Measurements from ENCODE around the gene HSPA4.
"Not testable (repeated sequence)": the region's sequence is repeated elsewhere in the genome, so short reads cannot be mapped to it uniquely, and the experiment has no call there.

The HSPA4 gene

GRCh38 chr5:133050521-133050920 is 1.3 kb upstream of the HSPA4 start:
- no peak for DNase-seq (ENCODE audit: low spot score)

- no peak for DNase-seq (ENCODE audit: low spot score)
Observed at GRCh38 chr5:133051061-133051541, 712 bp upstream of the HSPA4 start.

- peak; percentile 37 for DNase-seq (ENCODE audit: low spot score)
Observed at GRCh38 chr5:133052317-133053175, 733 bp downstream of the HSPA4 start.

GRCh38 chr5:133053448-133053847 is 1.6 kb downstream of the HSPA4 start:
- no peak for DNase-seq (ENCODE audit: low spot score)

GRCh38 chr5:133054697-133055471 is 3.1 kb downstream of the HSPA4 start:
- DNase-seq (ENCODE audit: low spot score): no peak

- DNase-seq (ENCODE audit: low spot score): no peak
Observed at GRCh38 chr5:133056891-133057290, 5.1 kb downstream of the HSPA4 start.

- no peak for DNase-seq (ENCODE audit: low spot score)
Observed at GRCh38 chr5:133059621-133060020, 7.8 kb downstream of the HSPA4 start.

GRCh38 chr5:133062276-133062675 is 10.5 kb downstream of the HSPA4 start:
- DNase-seq (ENCODE audit: low spot score): no peak

- no peak for DNase-seq (ENCODE audit: low spot score)
Observed at GRCh38 chr5:133063965-133064364, 12.2 kb downstream of the HSPA4 start.

- DNase-seq (ENCODE audit: low spot score): no peak
Observed at GRCh38 chr5:133065471-133065870, 13.7 kb downstream of the HSPA4 start.

GRCh38 chr5:133066045-133066444 is 14.2 kb downstream of the HSPA4 start:
- DNase-seq (ENCODE audit: low spot score): no peak

GRCh38 chr5:133072021-133072420 is 20.2 kb downstream of the HSPA4 start:
- DNase-seq (ENCODE audit: low spot score): no peak

- DNase-seq (ENCODE audit: low spot score): no peak
Observed at GRCh38 chr5:133075572-133076536, 24.0 kb downstream of the HSPA4 start.

GRCh38 chr5:133079048-133079447 is 27.2 kb downstream of the HSPA4 start:
- no peak for DNase-seq (ENCODE audit: low spot score)

GRCh38 chr5:133081036-133081435 is 29.2 kb downstream of the HSPA4 start:
- no peak for DNase-seq (ENCODE audit: low spot score)

GRCh38 chr5:133081703-133082102 is 29.9 kb downstream of the HSPA4 start:
- DNase-seq (ENCODE audit: low spot score): no peak

- no peak for DNase-seq (ENCODE audit: low spot score)
Observed at GRCh38 chr5:133082128-133082527, 30.3 kb downstream of the HSPA4 start.

GRCh38 chr5:133083901-133084300 is 32.1 kb downstream of the HSPA4 start:
- DNase-seq (ENCODE audit: low spot score): no peak

GRCh38 chr5:133085171-133085570 is 33.4 kb downstream of the HSPA4 start:
- DNase-seq (ENCODE audit: low spot score): not testable (repeated sequence)

- DNase-seq (ENCODE audit: low spot score): no peak
Observed at GRCh38 chr5:133086366-133086875, 34.6 kb downstream of the HSPA4 start.

GRCh38 chr5:133088064-133088463 is 36.3 kb downstream of the HSPA4 start:
- DNase-seq (ENCODE audit: low spot score): no peak

GRCh38 chr5:133091034-133091433 is 39.2 kb downstream of the HSPA4 start:
- no peak for DNase-seq (ENCODE audit: low spot score)
